HepG2 (cell line): ENCODE data around the gene NINL.

Experiments used
- JUND ChIP-seq: sonication (generic); formaldehyde crosslinking; IDR thresholded peaks from 2 replicates; pipeline ENCODE4 v1.8.0; 2022; ENCODE audit warnings: mild to moderate bottlenecking, missing genetic modification reagents
- NFE2L1 ChIP-seq: sonication (generic); formaldehyde crosslinking; IDR thresholded peaks from 2 replicates; pipeline ENCODE4 v1.4.0; 2020; ENCODE audit warnings: missing genetic modification reagents, mild to moderate bottlenecking, borderline replicate concordance
- PATZ1 ChIP-seq: sonication (generic); formaldehyde crosslinking; IDR thresholded peaks from 2 replicates; pipeline ENCODE4 v1.4.0; 2020; ENCODE audit warnings: missing genetic modification reagents
- SETDB1 ChIP-seq: sonication (generic); formaldehyde crosslinking; IDR thresholded peaks from 2 replicates; pipeline ENCODE4 v1.5.1; 2020; ENCODE audit warnings: missing genetic modification reagents, mild to moderate bottlenecking, borderline replicate concordance
- ZFX ChIP-seq: sonication (generic); formaldehyde crosslinking; IDR thresholded peaks from 2 replicates; pipeline ENCODE4 v1.4.0; 2020; ENCODE audit warnings: mild to moderate bottlenecking, low read depth, missing genetic modification reagents, moderate library complexity
- ZNF274 ChIP-seq: sonication (generic); formaldehyde crosslinking; IDR thresholded peaks from 2 replicates; pipeline ENCODE4 v1.5.1; 2020; ENCODE audit warnings: mild to moderate bottlenecking, missing genetic modification reagents

- TF ChIP-seq SETDB1 (CRISPR knock-in tag) = no peak
- no peak for TF ChIP-seq JUND
- no peak for TF ChIP-seq ZFX (CRISPR knock-in tag)
- TF ChIP-seq NFE2L1 = no peak
- no peak for TF ChIP-seq PATZ1 (CRISPR knock-in tag)
- no peak for TF ChIP-seq ZNF274
Observed at GRCh38 chr20:25587536-25587935, 2.2 kb upstream of the NINL start.
